HFFc6 (cell line): ENCODE results near the gene PITPNB. TPM values are rescaled to one million over a fixed set of nuclear protein-coding genes. Genes with fewer than 3 reads are reported as not detected.

ENCODE experiments used
- DNase-seq: peaks from one replicate; pipeline ENCODE4 v3.0.0-alpha.2; 2018
- H3K27ac Mint-ChIP-seq: 2 replicates; pipeline ENCODE4 v1.8.0; 2020; ENCODE audit warnings: mild to moderate bottlenecking, mixed read lengths
- H3K27me3 Mint-ChIP-seq: 2 replicates; pipeline ENCODE4 v1.8.0; 2021; ENCODE audit warnings: mild to moderate bottlenecking, moderate library complexity, mixed read lengths; ENCODE audit not compliant: insufficient read depth
- H3K36me3 Mint-ChIP-seq: 2 replicates; pipeline ENCODE4 v1.8.0; 2021; ENCODE audit warnings: low read depth, mixed read lengths
- H3K4me1 Mint-ChIP-seq: 2 replicates; pipeline ENCODE4 v1.8.0; 2020; ENCODE audit warnings: low read depth, mixed read lengths
- H3K4me3 Mint-ChIP-seq: 2 replicates; pipeline ENCODE4 v1.8.0; 2020; ENCODE audit warnings: mild to moderate bottlenecking, moderate library complexity, mixed read lengths
- H3K9me3 Mint-ChIP-seq: 2 replicates; pipeline ENCODE4 v1.8.0; 2020; ENCODE audit warnings: mild to moderate bottlenecking, mixed read lengths
- CTCF ChIP-seq: fragments of 200-600 bp; sonication (generic); IDR thresholded peaks from 2 replicates; pipeline ENCODE4 v1.5.0; 2021; ENCODE audit warnings: antibody characterized with exemption, mild to moderate bottlenecking
- total RNA-seq, 6 experiments: library from RNA; stranded (reverse); fragmentation: NEBNext Ultra II Directional; extraction: Animal tissue kit (Norgen Biotek cat#: 25700); gene quantifications; 2 replicates in 1 of 6; 3 replicates in 5 of 6; pipeline ENCODE4 v1.2.3, GENCODE V29; 2021

The PITPNB gene
- total RNA-seq, 6 experiments from 2014 or later, result 54.3 to 80.5 (median 74.8) TPM

GRCh38 chr22:27833803-27834202, 85.3 kb downstream of the PITPNB start:
- no peak for DNase-seq
- peaks cover 12% of the 10 kb centered on the region for H3K4me1 Mint-ChIP-seq
- no peak overlapping the region for H3K27ac Mint-ChIP-seq
- H3K36me3 Mint-ChIP-seq, result peaks cover 10% of the 10 kb centered on the region
- no peaks in the 10 kb centered on the region; the same call in none of the 2 replicates for H3K27me3 Mint-ChIP-seq
- peaks cover 9% of the 10 kb centered on the region for H3K9me3 Mint-ChIP-seq
- no peak overlapping the region for H3K4me3 Mint-ChIP-seq
- TF ChIP-seq CTCF, result no peak

DNA sequence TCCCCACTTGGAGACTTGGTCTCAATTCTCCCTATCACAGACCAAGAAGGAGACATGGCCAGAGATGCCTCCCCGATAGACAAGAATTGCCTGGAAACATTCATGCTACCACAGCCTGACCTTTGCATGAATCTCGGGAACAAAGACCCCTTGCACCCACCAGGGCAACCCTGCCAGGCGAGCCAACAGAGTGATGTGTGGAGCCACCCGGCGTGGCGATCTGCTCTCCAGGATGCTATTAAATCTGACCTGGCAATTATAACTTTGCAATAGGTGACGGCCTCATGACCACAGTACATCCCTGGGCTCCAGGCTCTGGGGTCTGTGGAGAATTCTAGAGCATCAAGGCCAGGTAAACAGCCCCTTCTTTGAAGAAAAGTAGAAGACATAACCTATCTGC, 86.5 kb downstream of the PITPNB start:
- no peak for DNase-seq
- Mint-ChIP-seq H3K36me3 (peaks cover 4% of the 10 kb centered on the region; the same call in 1 of the 2 replicates), H3K9me3 (peaks cover 4% of the 10 kb centered on the region), H3K27me3 (no peaks in the 10 kb centered on the region; the same call in none of the 2 replicates), H3K27ac (no peak overlapping the region), H3K4me1 (peaks cover 12% of the 10 kb centered on the region), H3K4me3 (no peak overlapping the region)
- TF ChIP-seq CTCF, result no peak

DNA sequence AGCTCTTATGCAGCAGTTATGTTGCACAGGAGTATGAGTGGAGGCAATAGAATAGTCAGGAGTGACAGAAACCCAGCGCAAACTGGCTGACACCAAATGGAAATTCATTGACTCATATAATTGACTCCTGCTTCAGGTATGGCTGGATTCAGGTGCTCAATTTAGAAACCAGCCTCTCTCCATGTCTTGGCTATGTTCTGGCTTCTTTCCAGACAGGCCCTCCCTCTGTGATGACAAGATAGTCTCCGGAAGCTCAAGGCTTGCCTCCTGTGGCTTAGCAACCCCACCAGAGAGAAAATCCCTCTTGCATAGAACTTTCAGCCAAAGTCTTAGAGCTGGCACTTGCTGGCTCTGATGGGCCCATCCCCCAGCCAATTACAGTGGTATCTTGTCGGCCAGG, 89.4 kb downstream of the PITPNB start:
- no peaks in the 10 kb centered on the region; the same call in 1 of the 2 replicates for H3K36me3 Mint-ChIP-seq
- DNase-seq, result no peak
- no peak overlapping the region for H3K4me3 Mint-ChIP-seq
- TF ChIP-seq CTCF, result no peak
- H3K27me3 Mint-ChIP-seq, result no peaks in the 10 kb centered on the region; the same call in none of the 2 replicates
- H3K9me3 Mint-ChIP-seq, result no peaks in the 10 kb centered on the region
- no peak overlapping the region for H3K27ac Mint-ChIP-seq
- H3K4me1 Mint-ChIP-seq, result no peaks in the 10 kb centered on the region

GRCh38 chr22:27827604-27828587, 91.2 kb downstream of the PITPNB start:
- no peak for TF ChIP-seq CTCF
- Mint-ChIP-seq H3K4me1 (no peaks in the 10 kb centered on the region), H3K9me3 (no peaks in the 10 kb centered on the region), H3K27ac (no peak overlapping the region), H3K27me3 (peaks cover 2% of the 10 kb centered on the region; the same call in 1 of the 2 replicates), H3K4me3 (no peak overlapping the region), H3K36me3 (no peaks in the 10 kb centered on the region; the same call in 1 of the 2 replicates)
- DNase-seq, result no peak

DNA sequence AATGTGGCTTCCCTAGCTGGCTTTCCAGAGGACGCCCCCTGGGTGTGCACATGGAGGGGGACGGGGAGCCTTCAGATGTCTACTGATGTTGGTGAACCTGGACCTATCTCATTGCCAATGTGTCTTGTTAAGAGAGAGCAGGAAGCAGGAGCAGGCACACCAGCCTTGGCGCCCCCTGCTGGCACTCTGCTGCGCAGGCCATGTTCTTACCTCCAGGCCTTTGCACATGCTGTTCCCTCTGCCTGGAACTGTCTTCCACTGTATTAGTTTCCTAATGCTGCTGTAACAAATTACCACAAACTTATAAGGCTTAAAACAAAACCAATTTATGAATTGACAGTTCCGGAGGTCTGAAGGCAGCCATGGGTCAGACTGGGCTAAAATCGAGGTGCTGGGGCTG, 93.9 kb downstream of the PITPNB start:
- DNase-seq, result no peak
- TF ChIP-seq CTCF, result peak; percentile 73
- Mint-ChIP-seq H3K4me3 (no peak overlapping the region), H3K9me3 (no peaks in the 10 kb centered on the region), H3K27ac (no peak overlapping the region), H3K36me3 (no peaks in the 10 kb centered on the region; the same call in 1 of the 2 replicates), H3K4me1 (no peaks in the 10 kb centered on the region), H3K27me3 (peaks cover 10% of the 10 kb centered on the region)
